ENCODE measurements around the gene RAD51D.
"Not testable (repeated sequence)": the region's sequence is repeated elsewhere in the genome, so short reads cannot be mapped to it uniquely, and the experiment has no call there.

RAD51D gene

GRCh38 chr17:35141681-35142466 lies 22.2 kb upstream of the RAD51D start, which contains the start of gene NLE1:
NLE1 (minus strand) TSS chr17:35142303; CDS start chr17:35142275, 28 bp downstream.
- DNase-seq (ENCODE audit: low spot score), result peak; percentile 92

- no peak for DNase-seq (ENCODE audit: low spot score)
Observed at GRCh38 chr17:35138218-35138617, 18.6 kb upstream of the RAD51D start.

DNA sequence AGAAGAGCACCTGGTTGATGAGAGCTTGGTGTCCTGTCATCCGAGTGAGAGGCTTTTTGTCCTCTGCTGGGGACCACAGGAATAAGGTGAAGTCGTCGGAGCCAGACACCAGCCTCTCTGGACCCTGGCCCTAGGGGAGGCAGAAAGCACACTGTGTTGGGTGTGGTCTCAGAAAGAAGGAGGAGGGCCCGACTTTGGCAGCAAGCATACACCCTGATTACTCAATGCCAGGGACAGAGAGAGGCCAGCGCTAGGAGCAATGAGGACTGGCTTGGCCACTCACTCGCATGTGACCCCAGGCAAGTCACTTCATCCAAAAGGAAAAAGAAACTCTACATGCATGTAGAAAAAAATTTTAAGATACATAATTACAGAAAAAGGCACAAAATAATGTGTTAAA lies 15.7 kb upstream of the RAD51D start:
- DNase-seq (ENCODE audit: low spot score), result no peak

GRCh38 chr17:35132816-35133550 lies 13.3 kb upstream of the RAD51D start:
- no peak for DNase-seq (ENCODE audit: low spot score)

DNA sequence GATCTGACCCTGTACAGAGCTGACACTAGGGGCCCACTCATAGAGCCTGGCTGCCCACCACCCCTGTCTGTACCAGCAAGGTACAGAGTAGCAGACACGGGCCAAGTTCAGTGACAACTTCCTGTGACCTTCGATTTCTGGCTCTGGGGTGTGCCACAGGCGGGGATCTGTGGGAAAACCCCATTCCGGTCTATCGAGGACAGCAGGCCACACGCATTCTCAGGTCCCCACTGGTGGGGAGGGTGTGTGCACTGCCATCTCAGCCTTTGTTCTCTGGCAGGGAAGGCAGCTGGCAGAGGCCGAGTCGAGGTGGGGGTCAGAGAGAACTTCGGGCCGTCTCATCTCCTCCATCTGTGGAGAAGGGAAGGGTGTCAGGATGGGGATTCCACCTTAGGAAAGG lies 12.4 kb upstream of the RAD51D start:
- DNase-seq (ENCODE audit: low spot score), result no peak

DNA sequence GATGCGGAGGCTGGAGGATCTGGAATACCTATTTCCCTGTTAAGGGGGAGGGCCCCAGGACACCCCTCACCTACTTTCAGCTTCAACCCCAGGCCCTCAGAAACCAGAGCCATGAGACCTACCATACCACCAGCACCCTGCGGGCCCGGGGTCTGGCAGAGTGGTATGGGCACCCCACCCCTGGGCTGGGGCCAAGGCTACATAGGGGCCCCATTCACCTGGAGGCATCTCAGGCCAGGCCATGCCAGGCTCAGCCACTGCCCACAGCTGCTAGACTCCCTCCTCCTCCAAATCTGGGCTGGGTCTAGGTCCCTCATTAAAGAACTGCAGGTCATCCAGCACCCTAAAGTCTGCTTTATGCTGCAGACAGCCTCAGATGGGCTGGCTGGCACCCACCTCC lies 10.7 kb upstream of the RAD51D start:
- DNase-seq (ENCODE audit: low spot score), result no peak

- DNase-seq (ENCODE audit: low spot score), result no peak
Observed at GRCh38 chr17:35129973-35130351, 10.3 kb upstream of the RAD51D start.

DNA sequence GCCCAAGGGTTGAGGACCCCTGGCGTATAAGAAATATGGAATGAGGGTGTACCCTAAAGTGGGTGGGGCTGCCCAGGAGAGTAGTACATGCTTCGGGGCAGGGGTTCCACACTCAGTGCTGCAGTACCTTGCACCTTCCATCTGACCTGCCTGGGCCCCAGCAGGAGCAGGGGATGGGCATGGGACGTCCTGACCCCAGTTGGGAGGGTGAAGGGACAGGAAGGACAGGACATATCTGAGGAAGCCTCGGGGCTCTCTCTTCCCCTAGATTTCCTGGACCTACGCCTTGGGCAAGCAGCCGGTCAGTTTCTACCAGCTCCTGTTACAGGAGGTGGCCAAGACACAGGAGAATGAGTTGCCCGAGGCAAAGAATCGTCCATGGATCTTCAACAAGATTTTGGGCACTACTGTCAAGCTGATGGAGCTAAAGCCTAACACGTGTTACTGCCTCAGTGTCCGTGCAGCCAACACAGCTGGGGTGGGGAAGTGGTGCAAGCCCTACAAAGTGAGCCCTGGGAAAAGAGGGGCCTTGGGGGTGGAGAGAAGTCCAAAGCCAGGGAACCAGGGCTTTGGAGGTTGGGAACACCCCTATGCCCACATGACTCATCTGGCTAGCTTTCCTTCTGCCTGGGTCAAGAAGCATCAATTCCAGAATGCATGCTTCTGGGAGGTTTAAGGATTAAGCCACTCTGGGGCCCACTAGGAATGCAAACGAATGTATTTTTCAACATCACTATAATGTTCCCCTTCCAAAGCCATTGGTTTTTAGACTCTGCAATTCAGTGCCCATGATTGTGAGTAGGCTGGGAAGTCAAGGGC lies 9.7 kb upstream of the RAD51D start:
- peak; percentile 47 for DNase-seq (ENCODE audit: low spot score)

DNA sequence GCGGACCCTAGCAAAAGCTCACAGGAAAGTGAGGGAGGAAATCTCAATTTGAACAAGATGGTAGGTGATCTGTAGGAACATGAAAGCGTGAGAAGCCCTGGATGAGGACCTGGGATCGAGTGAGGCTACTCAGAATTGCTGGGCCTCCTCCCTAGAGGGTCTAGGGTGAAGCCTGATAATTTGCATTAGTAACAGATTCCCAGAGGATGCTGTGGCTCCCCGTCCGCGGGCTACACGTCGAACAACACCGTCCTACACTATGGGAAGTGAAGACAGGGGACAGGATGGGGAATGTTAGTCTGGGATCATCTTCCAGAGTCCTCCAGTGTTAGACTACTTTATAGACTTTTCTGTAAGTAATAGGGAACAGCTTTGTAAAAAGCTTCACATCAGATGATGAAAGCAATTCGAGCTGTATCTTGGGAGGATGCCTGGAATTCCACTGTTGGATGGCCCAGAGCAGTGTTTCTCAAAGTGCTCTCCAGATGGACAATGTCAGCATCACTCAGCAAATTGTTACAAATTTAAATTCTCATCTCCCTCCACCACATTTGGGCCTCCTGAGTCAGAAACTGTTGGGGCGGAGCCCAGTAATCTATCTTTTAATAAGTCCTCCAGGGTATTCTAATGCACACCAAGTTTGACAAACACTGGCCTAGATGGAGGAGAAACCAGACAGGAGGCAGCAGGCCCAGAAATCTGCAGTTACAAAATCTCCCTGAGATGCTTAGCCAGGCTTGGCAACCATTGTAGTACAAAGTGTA lies 8.3 kb upstream of the RAD51D start:
- DNase-seq (ENCODE audit: low spot score), result peak; percentile 66

DNA sequence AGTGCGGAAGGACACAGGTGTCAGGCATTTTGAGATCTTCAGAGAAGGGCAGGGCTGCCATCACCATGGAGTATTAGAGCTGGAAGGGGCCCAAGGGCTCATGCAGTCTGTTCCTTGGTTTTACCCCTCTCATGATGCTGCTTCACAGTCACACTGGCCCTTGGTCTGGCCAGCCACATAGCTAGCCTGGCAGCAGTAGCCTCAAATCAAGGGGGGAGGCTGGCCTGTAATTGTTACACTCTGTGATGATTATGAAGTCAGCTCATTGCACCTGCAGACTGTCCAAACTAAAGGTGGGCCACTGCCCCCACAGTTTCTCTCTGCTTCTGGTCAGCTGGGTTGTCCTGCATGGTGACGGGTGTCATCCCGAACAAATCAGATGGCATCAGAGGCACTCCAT lies 1.7 kb upstream of the RAD51D start, which contains the start of gene FNDC8:
Gene FNDC8 (plus strand): TSS at position 301 of the 400 bp plus-strand sequence. CDS start 79 bp downstream, at position 380.
- DNase-seq (ENCODE audit: low spot score), result no peak

GRCh38 chr17:35117984-35118383 lies 1.7 kb downstream of the RAD51D start:
- DNase-seq (ENCODE audit: low spot score), result peak; percentile 38

DNA sequence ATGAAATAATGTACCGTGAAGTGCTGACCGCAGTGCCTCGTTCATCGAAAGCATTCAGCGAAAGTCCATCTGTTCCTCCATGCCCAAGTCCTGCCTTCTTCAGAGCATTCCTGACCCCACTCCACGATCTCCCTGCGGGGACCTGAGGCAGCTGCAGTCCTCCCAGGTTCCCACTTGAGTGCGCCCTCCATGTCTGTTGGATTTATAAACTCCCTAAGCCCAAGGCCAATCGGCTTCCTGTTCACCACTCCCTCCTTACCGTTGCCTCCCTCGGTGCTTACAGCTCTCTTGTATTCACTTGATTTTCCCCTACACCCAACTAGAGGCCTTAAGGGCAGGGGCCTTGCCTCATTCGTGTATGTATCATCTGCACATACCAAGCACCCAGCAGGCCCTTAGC lies 2.8 kb downstream of the RAD51D start:
- DNase-seq (ENCODE audit: low spot score), result no peak

DNA sequence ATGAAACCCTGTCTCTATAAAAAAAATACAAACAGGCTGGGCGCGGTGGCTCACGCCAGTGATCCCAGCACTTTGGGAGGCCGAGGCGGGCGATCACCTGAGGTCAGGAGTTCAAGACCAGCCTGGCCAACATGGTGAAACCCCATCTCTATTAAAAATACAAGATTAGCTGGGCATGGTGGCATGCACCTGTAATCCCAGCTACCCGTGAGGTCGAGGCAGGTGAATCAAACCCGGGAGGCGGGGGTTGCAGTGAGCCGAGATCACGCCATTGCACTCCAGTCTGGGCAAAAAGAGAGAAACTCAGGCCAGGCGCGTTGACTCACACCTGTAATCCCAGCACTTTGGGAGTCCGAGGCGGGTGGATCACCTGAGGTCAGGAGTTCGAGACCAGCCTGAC lies 8.9 kb downstream of the RAD51D start:
- not testable (repeated sequence) for DNase-seq (ENCODE audit: low spot score)

DNA sequence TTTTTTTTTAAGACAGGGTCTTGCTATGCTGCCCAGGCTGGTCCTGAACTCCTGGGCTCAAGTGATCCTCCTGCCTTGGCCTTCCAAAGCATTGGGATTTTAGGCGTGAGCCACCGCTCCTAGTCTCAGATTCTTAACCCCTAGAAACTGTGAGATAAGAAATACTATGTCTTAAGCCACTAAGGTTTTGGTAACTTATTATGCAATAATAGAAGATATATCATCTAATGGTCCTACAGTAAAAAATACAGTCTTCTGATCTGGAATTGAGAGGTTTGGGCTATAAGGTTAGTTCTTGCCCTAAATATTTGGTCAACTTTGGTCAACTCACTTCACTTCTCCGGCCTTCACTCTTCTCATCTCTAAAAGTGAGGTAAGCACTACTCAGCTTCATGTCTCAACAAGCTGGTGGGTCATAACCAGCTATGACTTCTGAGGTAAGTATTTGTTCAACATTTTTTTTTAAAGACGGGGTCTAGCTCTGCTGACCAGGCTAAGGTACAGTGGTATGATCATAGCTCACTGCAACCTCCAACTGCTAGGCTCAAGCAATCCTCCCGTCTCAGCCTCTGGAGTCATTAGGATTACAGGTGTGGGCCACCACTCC lies 14.7 kb downstream of the RAD51D start:
- DNase-seq (ENCODE audit: low spot score), result no peak

DNA sequence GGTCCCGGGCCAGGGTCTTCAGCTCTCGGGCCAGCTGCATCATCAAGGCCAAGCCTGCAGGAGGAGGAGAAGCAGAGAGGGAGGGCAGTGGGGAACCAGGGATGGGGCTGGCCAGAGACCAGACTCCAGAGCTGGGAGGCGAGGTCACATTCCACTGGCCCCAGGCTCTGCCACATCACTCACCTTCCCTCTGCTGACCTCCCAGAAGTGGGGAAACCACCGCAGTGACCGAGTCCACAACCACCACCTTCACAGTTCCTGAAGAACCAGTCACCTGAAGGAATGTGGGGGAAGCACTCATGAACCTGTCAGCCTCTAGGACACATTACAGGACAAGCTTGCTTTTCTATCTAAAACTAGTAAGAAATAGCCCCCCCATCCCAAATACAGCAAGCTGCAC lies 16.4 kb downstream of the RAD51D start:
- no peak for DNase-seq (ENCODE audit: low spot score)

GRCh38 chr17:35101725-35102124 lies 17.9 kb downstream of the RAD51D start:
- no peak for DNase-seq (ENCODE audit: low spot score)

GRCh38 chr17:35101036-35101435 lies 18.6 kb downstream of the RAD51D start:
- DNase-seq (ENCODE audit: low spot score), result no peak

- no peak for DNase-seq (ENCODE audit: low spot score)
Observed at GRCh38 chr17:35099908-35100307, 19.8 kb downstream of the RAD51D start.

DNA sequence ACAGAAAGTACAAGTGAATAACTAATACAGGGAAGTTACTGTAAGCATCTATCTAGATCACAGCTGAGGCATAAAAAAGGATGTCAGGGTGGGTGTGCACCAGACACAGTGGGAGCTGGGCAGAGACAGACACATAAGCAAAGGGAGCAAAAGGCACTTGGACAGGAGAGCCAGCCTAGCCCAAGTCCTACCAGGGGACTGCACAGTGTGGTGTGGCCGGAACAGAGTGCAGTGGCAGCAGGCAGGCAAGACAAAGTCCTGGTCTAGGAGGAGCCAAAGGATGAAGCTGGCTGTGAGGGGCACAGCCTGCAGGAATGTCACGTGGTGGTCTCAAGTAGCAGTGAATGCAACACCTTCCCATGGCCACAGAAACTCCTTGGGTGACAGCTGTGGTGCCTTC lies 21.9 kb downstream of the RAD51D start:
- no peak for DNase-seq (ENCODE audit: low spot score)

- no peak for DNase-seq (ENCODE audit: low spot score)
Observed at GRCh38 chr17:35095741-35096140, 23.9 kb downstream of the RAD51D start.

GRCh38 chr17:35094902-35095301 lies 24.8 kb downstream of the RAD51D start:
- peak; percentile 87 for DNase-seq (ENCODE audit: low spot score)
